HG02970 (cell line): ENCODE results near the gene ENHO.
"Not testable (repeated sequence)": the region's sequence is repeated elsewhere in the genome, so short reads cannot be mapped to it uniquely, and the experiment has no call there.

ENCODE experiments used
- ATAC-seq: cut with Tn5 transposase; IDR thresholded peaks from one replicate; pipeline ENCODE4 v1.9.1; 2021; ENCODE audit warnings: mild to moderate bottlenecking, moderate library complexity, moderate number of reproducible peaks; ENCODE audit not compliant: unreplicated experiment, low FRiP score

ENHO gene

GRCh38 chr9:34485822-34486221 is 37.0 kb downstream of the ENHO start:
- ATAC-seq: no peak

DNA sequence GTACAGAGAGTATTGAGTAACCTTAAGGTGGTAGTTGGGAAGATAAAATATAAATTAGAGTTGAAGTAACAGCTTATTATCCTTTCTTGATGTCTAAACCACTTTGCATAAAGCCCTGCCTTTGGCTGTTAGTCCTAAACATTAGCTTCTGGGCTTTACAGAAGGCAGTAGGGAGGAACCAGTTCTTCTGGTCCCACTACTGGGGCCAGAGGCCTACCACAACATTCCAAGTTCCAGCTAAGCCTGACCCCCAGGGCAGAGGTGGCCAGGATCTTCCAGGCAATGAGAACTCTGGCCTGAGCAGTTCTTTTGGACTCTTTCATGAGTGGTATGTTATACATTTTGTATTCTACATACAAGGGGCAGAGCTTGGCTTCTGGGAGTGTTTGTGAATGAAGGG is 38.1 kb downstream of the ENHO start:
- ATAC-seq: no peak

- not testable (repeated sequence) for ATAC-seq
Measured at GRCh38 chr9:34482746-34483145, 40.0 kb downstream of the ENHO start.

- not testable (repeated sequence) for ATAC-seq
Measured at GRCh38 chr9:34481620-34482019, 41.2 kb downstream of the ENHO start.

DNA sequence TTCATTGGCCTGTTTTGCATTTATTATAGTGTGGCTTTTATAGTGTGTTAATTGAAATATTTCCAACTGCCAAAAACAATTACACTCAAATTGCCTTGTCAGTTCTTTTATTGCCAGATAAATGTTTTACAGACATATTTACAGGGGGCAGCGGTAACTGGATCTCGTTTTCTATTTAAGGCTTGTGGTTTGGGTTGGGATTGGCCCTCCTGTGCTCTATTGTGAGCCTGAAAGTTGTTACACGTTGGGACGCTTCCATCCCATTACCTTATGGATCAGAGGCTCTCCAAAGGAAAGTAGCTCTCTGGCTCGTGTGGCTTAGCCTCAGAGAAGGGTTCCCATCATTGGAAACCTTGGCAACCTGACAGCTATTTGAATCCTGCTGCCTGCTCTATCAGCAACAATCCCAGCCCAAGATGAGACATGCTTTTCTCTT is 43.3 kb downstream of the ENHO start:
- ATAC-seq: no peak

GRCh38 chr9:34477541-34477940 is 45.2 kb downstream of the ENHO start:
- ATAC-seq: no peak

- no peak for ATAC-seq
Measured at GRCh38 chr9:34475097-34475496, 47.7 kb downstream of the ENHO start.
